LNCaP clone FGC (cell line): Measurements from ENCODE around the gene ACBD6.
A peak's percentile ranks its signal among the peaks of the same experiment; 100 is the strongest.

Experiments used
- DNase-seq: peaks from one replicate; pipeline ENCODE4 v3.0.0-alpha.2; 2011; ENCODE audit warnings: low read depth
- H3K4me3 ChIP-seq: 2 replicates; pipeline ENCODE4 v1.5.1; 2011; ENCODE audit warnings: mild to moderate bottlenecking, low read depth, low read length, control low read depth
- CTCF ChIP-seq: IDR thresholded peaks from 2 replicates; pipeline ENCODE4 v1.5.1; 2012; ENCODE audit warnings: mild to moderate bottlenecking; ENCODE audit not compliant: control insufficient read depth, insufficient read depth; ENCODE audit errors: extremely low read depth

Gene ACBD6

GRCh38 chr1:180269645-180270529, 232.5 kb downstream of the ACBD6 start:
- H3K4me3 ChIP-seq, result no peak overlapping the region
- TF ChIP-seq CTCF, result peak; percentile 78
- peak; percentile 36 for DNase-seq

- DNase-seq, result no peak
- H3K4me3 ChIP-seq, result no peak overlapping the region
- no peak for TF ChIP-seq CTCF
These were observed 233.8 kb downstream of the ACBD6 start for GRCh38 chr1:180268556-180269075.

GRCh38 chr1:180267761-180268555, 234.4 kb downstream of the ACBD6 start:
- no peak for TF ChIP-seq CTCF
- no peak overlapping the region for H3K4me3 ChIP-seq
- no peak for DNase-seq

GRCh38 chr1:180267211-180267561, 235.2 kb downstream of the ACBD6 start:
- no peak for TF ChIP-seq CTCF
- no peak overlapping the region for H3K4me3 ChIP-seq
- no peak for DNase-seq

GRCh38 chr1:180266275-180267210, 235.8 kb downstream of the ACBD6 start:
- no peak for DNase-seq
- no peak for TF ChIP-seq CTCF
- no peak overlapping the region for H3K4me3 ChIP-seq

GRCh38 chr1:180265871-180266270, 236.5 kb downstream of the ACBD6 start:
- no peak for DNase-seq
- no peak for TF ChIP-seq CTCF
- H3K4me3 ChIP-seq, result no peak overlapping the region
